OCI-LY3 (cell line): Measurements from ENCODE around the gene ASAH2B.
"Not testable (repeated sequence)": the region's sequence is repeated elsewhere in the genome, so short reads cannot be mapped to it uniquely, and the experiment has no call there.

Experiments used
- CTCF ChIP-seq: fragments of 200-600, 300-600 bp; sonication (generic); IDR thresholded peaks from 2 replicates; pipeline ENCODE4 v1.5.1; 2014; ENCODE audit warnings: antibody characterized with exemption, low read length, low read depth
- EZH2phosphoT487 ChIP-seq: fragments of 200-600 bp; shearing (Covaris generic); IDR thresholded peaks from 2 replicates; pipeline ENCODE4 v1.6.1; 2018; ENCODE audit warnings: antibody characterized with exemption, mixed run types, low read depth

DNA sequence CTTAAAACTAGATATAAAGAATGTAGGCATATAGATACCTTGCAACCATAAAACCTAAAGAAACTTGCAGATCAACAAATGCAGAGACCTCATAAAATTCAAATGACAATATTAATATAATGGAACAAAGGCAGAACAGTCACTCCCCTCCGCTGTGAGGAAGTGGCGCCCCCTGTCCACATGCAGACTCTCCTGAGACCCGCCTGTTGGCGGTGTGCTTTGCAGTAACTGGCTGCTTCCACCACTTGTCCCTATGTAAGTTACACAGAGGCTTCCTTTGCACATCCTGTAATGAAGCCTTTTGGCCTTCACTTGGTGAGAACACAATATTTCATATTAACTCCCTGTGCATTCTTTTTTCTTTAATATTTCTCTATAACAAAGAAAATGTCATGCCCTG, 41.9 kb upstream of the ASAH2B start:
- TF ChIP-seq CTCF, EZH2phosphoT487: not testable (repeated sequence)
